ENCODE results near the gene TIE1. TPM values are rescaled to one million over a fixed set of nuclear protein-coding genes. Genes with fewer than 3 reads are reported as not detected.

Gene TIE1
- total and polyA plus RNA-seq, 9 donors, result 6.4 to 29.3 (median 11.5) TPM

DNA sequence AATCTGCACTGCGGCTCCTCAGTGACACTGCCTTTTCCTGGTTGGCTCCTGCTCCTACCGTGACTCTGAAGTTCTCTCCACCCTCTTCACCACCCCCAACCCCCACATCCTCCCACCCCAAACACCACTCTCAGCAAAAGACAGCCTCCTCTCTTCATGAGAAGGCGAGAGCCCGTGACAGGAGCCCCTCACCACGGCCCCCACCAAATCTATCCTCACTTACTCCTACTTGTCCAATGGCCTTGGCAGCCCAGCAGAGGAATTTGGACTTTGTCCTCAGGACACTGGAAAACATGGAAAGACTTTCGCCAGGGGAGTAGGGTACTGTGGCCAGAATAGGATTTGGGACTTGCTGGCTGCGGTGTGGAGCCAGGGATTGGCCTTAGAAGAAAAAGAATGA is 24.1 kb upstream of the TIE1 start:
- intact Hi-C loops (cut with DNase I), result no loop called here
- Histone ChIP-seq H3K4me3 (no peak overlapping the region), H3K9me3 (no peaks in the 10 kb centered on the region), H3K27me3 (no peaks in the 10 kb centered on the region), H3K4me1 (ENCODE audit: insufficient read depth) (peaks cover 3% of the 10 kb centered on the region), H3K27ac (no peak overlapping the region), H3K36me3 (no peaks in the 10 kb centered on the region)
- WGBS, 3 donors, result 27 to 35% (median 27%) methylated on average over 7 of the region's 7 CpGs
- TF ChIP-seq POLR2A (IDR thresholded peaks at IDR 0.05) (no peak), EP300 (IDR thresholded peaks at IDR 0.05) (no peak), CTCF (IDR thresholded peaks at IDR 0.05) (no peak)
- no peak for DNase-seq

GRCh38 chr1:43277116-43277876 is 23.5 kb upstream of the TIE1 start:
- Histone ChIP-seq H3K4me3 (no peak overlapping the region), H3K9me3 (no peaks in the 10 kb centered on the region), H3K27ac (no peak overlapping the region), H3K27me3 (no peaks in the 10 kb centered on the region), H3K4me1 (ENCODE audit: insufficient read depth) (peaks cover 3% of the 10 kb centered on the region), H3K36me3 (no peaks in the 10 kb centered on the region)
- DNase-seq, result peak in 1 of 5 donors; percentile 19
- WGBS, 3 donors, result 85 to 88% (median 87%) methylated on average over 7 of the region's 7 CpGs
- intact Hi-C loops (cut with DNase I), result no loop called here
- TF ChIP-seq POLR2A (IDR thresholded peaks at IDR 0.05) (no peak), EP300 (IDR thresholded peaks at IDR 0.05) (no peak), CTCF (IDR thresholded peaks at IDR 0.05) (no peak)

DNA sequence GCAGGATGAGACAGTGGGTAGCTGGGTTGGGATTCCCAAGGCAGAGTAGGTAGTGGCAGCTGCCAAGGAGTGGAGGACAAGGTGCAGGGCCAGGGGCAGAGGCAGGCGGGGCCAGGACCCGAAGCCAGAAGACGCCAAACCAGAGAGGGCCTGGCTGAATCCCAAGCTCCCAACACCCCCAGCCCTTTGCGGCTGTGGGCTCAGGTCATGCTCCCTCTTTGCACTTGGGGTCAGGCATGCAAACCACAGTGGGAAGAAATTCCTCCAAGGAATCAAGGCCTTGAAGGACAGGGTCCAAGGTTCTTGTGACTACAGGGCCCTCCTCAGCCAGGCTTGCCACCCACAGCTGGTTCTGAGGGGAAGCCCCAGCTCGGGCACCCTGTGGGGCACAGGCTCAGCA is 21.6 kb upstream of the TIE1 start:
- 83 to 93% (median 83%) methylated on average over 4 to 5 of the region's 5 CpGs for WGBS, 3 donors
- intact Hi-C loops (cut with DNase I), result no loop called here

DNA sequence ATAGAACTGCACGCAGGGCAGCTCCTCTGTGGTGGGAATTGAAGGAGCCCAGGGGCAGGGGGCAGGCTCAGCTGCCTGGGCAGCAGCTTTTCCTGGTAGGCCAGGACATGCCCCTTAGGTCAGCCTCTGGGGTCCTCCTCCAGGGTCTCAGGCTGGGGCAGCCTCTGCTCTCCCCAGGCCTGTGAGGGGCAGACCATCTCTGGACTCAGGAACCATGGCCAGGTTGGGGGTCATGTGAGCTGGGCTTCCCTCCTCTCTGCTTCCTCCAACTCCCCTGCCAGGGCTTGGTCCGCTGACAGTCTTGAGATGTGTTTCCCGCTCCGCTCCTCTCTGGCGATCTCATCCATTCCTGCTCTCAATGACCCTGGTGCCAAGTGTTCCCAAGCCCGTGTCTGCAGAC is 21.1 kb upstream of the TIE1 start:
- no peaks in the 10 kb centered on the region for H3K4me1 ChIP-seq (ENCODE audit: insufficient read depth)
- WGBS, 3 donors, result 88 to 93% (median 91%) methylated on average over 6 of the region's 6 CpGs
- no peak overlapping the region for H3K27ac ChIP-seq
- no peak for TF ChIP-seq CTCF (IDR thresholded peaks at IDR 0.05)
- no peak for TF ChIP-seq POLR2A (IDR thresholded peaks at IDR 0.05)
- H3K9me3 ChIP-seq, result no peaks in the 10 kb centered on the region
- H3K36me3 ChIP-seq, result no peaks in the 10 kb centered on the region
- H3K27me3 ChIP-seq, result no peaks in the 10 kb centered on the region
- H3K4me3 ChIP-seq, result no peak overlapping the region
- intact Hi-C loops (cut with DNase I), result no loop called here
- peak in 1 of 5 donors; percentile 21 for DNase-seq

More for the DNA sequence above, 21.6 kb upstream of the TIE1 start:
- Histone ChIP-seq H3K27me3 (no peaks in the 10 kb centered on the region), H3K9me3 (no peaks in the 10 kb centered on the region), H3K36me3 (no peaks in the 10 kb centered on the region), H3K4me3 (no peak overlapping the region), H3K4me1 (ENCODE audit: insufficient read depth) (peaks cover 2% of the 10 kb centered on the region), H3K27ac (no peak overlapping the region)
- TF ChIP-seq EP300 (IDR thresholded peaks at IDR 0.05) (no peak), CTCF (IDR thresholded peaks at IDR 0.05) (no peak), POLR2A (IDR thresholded peaks at IDR 0.05) (no peak)
- DNase-seq, result peak in 1 of 5 donors; percentile 19

Data from ovary (tissue), 9 donors.